Panc1 (cell line): ENCODE results near the gene TGFB2. TPM values are rescaled to one million over a fixed set of nuclear protein-coding genes. Genes with fewer than 3 reads are reported as not detected.
A peak's percentile ranks its signal among the peaks of the same experiment; 100 is the strongest.

Experiments used
- ATAC-seq: fragments of 200-7000 bp; cut with Tn5 transposase; 2 replicates; pipeline ENCODE4 v1.9.1; 2020; ENCODE audit warnings: mild to moderate bottlenecking, moderate library complexity
- BruUV-seq: library from RNA; stranded (reverse); fragments of 400-500 nt; replicated peaks from 2 replicates; lab custom pipeline; 2021; lab: Mats Ljungman, UMichigan
- CTCF ChIA-PET: fragments of 300-600 bp; sonication (Branson Sonifier 250); formaldehyde crosslinking; loops from one replicate; lab custom pipeline; 2022; ENCODE audit warnings: antibody characterized with exemption; lab: Charles Lee
- POLR2A ChIA-PET: fragments of 300-600 bp; sonication (Branson Sonifier 250); formaldehyde crosslinking; loops from one replicate; lab custom pipeline; 2022; ENCODE audit warnings: antibody characterized with exemption; lab: Charles Lee
- DNase-seq: peaks from one replicate; pipeline ENCODE4 v3.0.0-alpha.2; 2010; ENCODE audit warnings: low read depth, low spot score
- H3K27ac ChIP-seq: 2 replicates; pipeline ENCODE4 v1.5.1; 2011; ENCODE audit warnings: mild to moderate bottlenecking, low read length, inconsistent platforms
- H3K27me3 ChIP-seq: fragments of 200-500 bp; sonication (Bioruptor generic); 2 replicates; pipeline ENCODE4 v1.6.0; 2014; ENCODE audit warnings: low read length, inconsistent platforms; ENCODE audit not compliant: control insufficient read depth, insufficient read depth
- H3K36me3 ChIP-seq: fragments of 200-500 bp; sonication (Bioruptor generic); 2 replicates; pipeline ENCODE4 v1.5.1; 2014; ENCODE audit warnings: inconsistent platforms, mild to moderate bottlenecking, low read length, moderate library complexity; ENCODE audit not compliant: control insufficient read depth, insufficient read depth
- H3K4me1 ChIP-seq: 2 replicates; pipeline ENCODE4 v1.5.1; 2011; ENCODE audit warnings: inconsistent platforms, mild to moderate bottlenecking, low read length, moderate library complexity; ENCODE audit not compliant: control insufficient read depth, insufficient read depth
- H3K4me3 ChIP-seq, 2 experiments: 2 replicates each; pipeline ENCODE4 v1.5.1; 2011 to 2012; ENCODE audit warnings: low read depth in 2 of 2, low read length in 2 of 2, mild to moderate bottlenecking in 2 of 2, inconsistent platforms in 1 of 2, moderate library complexity in 1 of 2
- H3K9me3 ChIP-seq: fragments of 200-500 bp; sonication (Bioruptor generic); 2 replicates; pipeline ENCODE4 v1.5.1; 2014; ENCODE audit warnings: low read depth, mild to moderate bottlenecking, inconsistent platforms, low read length, moderate library complexity; ENCODE audit not compliant: control insufficient read depth, insufficient read depth
- CTCF ChIP-seq: fragments of 450-650 bp; IDR thresholded peaks from 2 replicates; pipeline ENCODE4 v1.5.1; 2017; ENCODE audit warnings: mild to moderate bottlenecking
- REST ChIP-seq, 2 experiments: IDR thresholded peaks; 2 replicates each; pipeline ENCODE4 v1.6.1; 2011 to 2012; ENCODE audit warnings: low read depth in 2 of 2, control low read depth in 1 of 2, low read length in 1 of 2, mild to moderate bottlenecking in 1 of 2, moderate library complexity in 1 of 2; ENCODE audit not compliant: insufficient read depth in 1 of 2
- SIN3A ChIP-seq: IDR thresholded peaks from 2 replicates; pipeline ENCODE4 v1.6.1; 2012; ENCODE audit warnings: low read depth, mild to moderate bottlenecking, low read length, moderate library complexity, borderline replicate concordance; ENCODE audit not compliant: insufficient read depth
- TCF7L2 ChIP-seq: IDR thresholded peaks from 2 replicates; pipeline ENCODE4 v1.6.1; 2011; ENCODE audit warnings: mild to moderate bottlenecking, low read depth, low read length, inconsistent platforms
- in situ Hi-C: cut with HindIII; loops from 2 replicates; pipeline ENCODE4 v1.10.0; 2016; ENCODE audit warnings: low sequenced_read_pairs, low pct_unique_long_range_greater_than_20kb
- intact Hi-C: fragments of 100-400 bp; cut with micrococcal nuclease; formaldehyde crosslinking; loops from one replicate; pipeline ENCODE4 v1.10.0; 2022; ENCODE audit not compliant: unreplicated experiment
- total RNA-seq: library from RNA; stranded (reverse); gene quantifications from one replicate; pipeline ENCODE4 v1.2.1, GENCODE V29; 2021; ENCODE audit not compliant: unreplicated experiment

TGFB2 gene
- total RNA-seq, 1 experiment from 2014 or later, result 58.9 TPM

GRCh38 chr1:218349348-218350034, 4.4 kb downstream of the TGFB2 start:
- Histone ChIP-seq H3K4me1 (peaks cover 52% of the 10 kb centered on the region), H3K9me3 (no peaks in the 10 kb centered on the region), H3K4me3 (peak overlapping the region; percentile 97 to 98), H3K27ac (peak overlapping the region; percentile 100), H3K36me3 (no peaks in the 10 kb centered on the region), H3K27me3 (no peaks in the 10 kb centered on the region)
- CTCF ChIA-PET, result no interaction called here
- no peak for ATAC-seq
- POLR2A ChIA-PET, result interaction anchor here (0.6 to 1.0 kb wide), 2 partner anchors 27 to 379 kb away, joined by 4 read pairs; no protein-coding TSS in a partner anchor
- BruUV-seq, result no TSS peak
- no peak for DNase-seq
- intact Hi-C loops, result loop anchor here (5.0 to 10.0 kb wide), 2 partner anchors 113 to 325 kb away; no protein-coding TSS in a partner anchor
- no peak for TF ChIP-seq TCF7L2
- TF ChIP-seq SIN3A, result no peak
- no peak for TF ChIP-seq CTCF
- no peak for TF ChIP-seq REST (IDR thresholded peaks at IDR 0.05; ENCODE audit: insufficient read depth in 1 of 2, low read depth in 2 of 2, low read length in 1 of 2)
- in situ Hi-C loops, result no loop called here

- Histone ChIP-seq H3K27ac (peak overlapping the region; percentile 100), H3K36me3 (no peaks in the 10 kb centered on the region; the same call in 1 of the 2 replicates), H3K4me3 (peak overlapping the region; percentile 97 to 98), H3K4me1 (peaks cover 52% of the 10 kb centered on the region), H3K9me3 (no peaks in the 10 kb centered on the region), H3K27me3 (no peaks in the 10 kb centered on the region)
- intact Hi-C loops (loop anchor here (10.0 kb wide), 1 partner anchor 325 kb away; no protein-coding TSS in a partner anchor), in situ Hi-C loops (no loop called here)
- ChIA-PET POLR2A (no interaction called here), CTCF (no interaction called here)
- DNase-seq (no peak), ATAC-seq (no peak)
- no TSS peak for BruUV-seq
- TF ChIP-seq REST (IDR thresholded peaks at IDR 0.05; ENCODE audit: insufficient read depth in 1 of 2, low read depth in 2 of 2, low read length in 1 of 2) (no peak), TCF7L2 (peak; percentile 35; the same call in 1 of the 2 replicates)
Observed at GRCh38 chr1:218350035-218350525, 4.9 kb downstream of the TGFB2 start.
